Left renal pelvis (tissue), 4 donors: ENCODE measurements around the gene NCEH1. TPM values are rescaled to one million over a fixed set of nuclear protein-coding genes. Genes with fewer than 3 reads are reported as not detected.

Experiments used
- DNase-seq, 4 donors: peaks; one replicate each; pipeline ENCODE4 v3.0.0-alpha.2; 2013; ENCODE audit warnings: low read depth in 4 of 4, low spot score in 3 of 4
- polyA plus RNA-seq, 4 donors: library from polyadenylated mRNA; unstranded; fragments of 120-200 nt; gene quantifications; one replicate each; pipeline ENCODE4 v1.2.1, GENCODE V29; 2013; ENCODE audit not compliant: insufficient read length in 4 of 4

NCEH1 gene
- polyA plus RNA-seq, 4 donors: 1.9 to 4.6 (median 4.3) TPM

DNA sequence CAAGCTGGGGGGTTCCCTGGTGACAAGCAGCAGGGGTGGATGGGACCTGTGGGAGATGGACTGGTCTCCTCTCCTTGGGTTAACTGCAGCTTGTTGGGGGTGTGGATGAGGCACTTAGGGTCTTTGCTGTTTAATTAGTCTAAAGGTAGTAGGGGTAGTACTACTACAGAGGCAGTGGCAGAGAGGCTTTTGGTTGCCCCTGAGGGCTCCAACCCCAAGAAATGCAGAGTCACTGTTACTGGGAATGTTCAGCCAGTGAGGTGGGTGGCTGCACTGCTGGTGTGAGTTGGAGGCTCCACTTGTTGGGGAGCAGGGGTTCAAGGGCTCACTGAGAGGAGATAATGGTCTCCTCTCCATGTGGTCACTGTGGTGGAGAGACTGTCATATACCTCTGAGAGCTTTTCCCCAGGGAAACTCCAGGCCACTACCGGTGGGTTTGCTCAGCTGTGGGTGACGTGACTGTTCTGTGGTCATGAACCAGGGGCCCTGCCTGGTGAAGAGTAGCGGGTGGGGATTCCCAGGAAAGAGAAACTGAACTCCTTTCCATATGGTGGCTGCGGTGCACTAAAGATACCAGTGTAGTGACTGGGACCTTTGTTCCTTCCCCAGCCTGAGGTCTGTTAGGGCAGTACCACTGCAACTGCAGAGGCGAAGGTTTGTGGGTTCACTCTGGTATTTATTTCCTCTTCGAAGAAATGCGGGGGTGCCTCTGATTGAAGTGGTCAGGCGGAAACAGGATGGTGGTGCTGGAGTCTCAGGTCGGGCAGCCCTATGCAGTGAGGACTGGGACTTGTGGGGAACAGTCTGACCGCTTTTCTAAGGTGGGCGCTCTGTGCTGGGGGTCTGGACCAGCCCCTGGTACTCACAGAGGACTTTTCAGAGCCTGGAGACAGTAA is 118.7 kb downstream of the NCEH1 start:
- DNase-seq: no peak

DNA sequence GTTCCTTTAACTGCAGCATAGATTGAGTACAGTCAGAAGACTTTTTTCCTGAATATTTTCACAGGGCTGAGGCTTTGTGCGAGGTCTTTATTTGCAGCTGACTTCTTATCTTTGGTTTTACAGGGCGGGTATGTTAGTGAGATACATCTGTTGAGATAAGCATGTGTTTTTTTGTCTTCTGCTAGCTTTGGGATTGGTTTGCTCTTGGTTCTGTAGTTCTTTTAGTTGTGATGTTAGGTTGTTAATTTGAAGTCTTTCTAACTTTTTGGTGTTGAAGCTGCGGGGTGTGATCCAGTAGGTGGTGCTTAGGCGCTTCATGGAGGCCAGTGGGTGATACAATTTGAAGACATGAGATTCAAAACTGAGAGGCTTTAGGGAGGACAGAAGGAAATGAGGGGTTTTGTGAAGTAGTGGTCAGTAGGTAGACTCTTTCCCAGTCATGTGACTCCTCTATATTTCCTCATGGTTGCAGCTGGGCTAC is 119.7 kb downstream of the NCEH1 start:
- no peak for DNase-seq

- no peak for DNase-seq
These were observed 124.4 kb downstream of the NCEH1 start for GRCh38 chr3:172586436-172586835.

DNA sequence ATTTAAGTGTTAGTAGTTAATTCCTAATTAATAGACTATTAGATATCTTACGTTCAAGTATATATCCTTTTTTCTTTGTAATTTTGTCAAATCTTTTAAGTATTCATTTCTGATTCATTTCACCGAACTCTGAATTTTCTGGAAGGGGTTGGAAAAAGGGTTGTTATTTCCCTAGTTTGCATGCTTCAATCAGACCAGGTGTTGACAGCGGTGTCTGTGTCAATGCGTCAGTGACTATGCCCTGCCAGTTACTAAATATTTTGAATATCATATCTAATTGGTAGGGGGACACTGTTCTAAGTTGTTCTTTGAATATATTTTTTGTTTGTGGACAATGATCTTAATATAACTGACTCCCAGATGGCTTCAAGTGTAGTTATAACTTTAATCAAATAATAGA is 124.9 kb downstream of the NCEH1 start:
- no peak for DNase-seq

DNA sequence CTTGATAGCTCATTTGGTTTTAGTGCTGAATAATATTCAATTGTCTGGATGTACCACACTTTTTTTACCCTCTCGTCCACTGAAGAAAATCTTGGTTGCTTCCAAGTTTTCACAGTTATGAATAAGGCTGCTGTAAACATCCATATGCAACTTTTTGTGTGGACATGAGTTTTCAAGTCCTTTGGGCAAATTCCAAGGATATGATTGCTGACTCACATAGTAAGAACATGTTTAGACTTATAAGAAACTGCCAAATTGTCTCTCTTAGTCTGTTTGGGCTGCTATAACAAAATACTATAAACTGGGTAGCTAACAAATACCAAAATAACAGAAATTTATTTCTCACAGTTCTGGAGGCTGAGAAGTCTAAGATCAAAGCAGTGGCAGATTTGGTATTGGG is 128.2 kb downstream of the NCEH1 start:
- DNase-seq: no peak

- DNase-seq: no peak
These were observed 129.1 kb downstream of the NCEH1 start for GRCh38 chr3:172581757-172582166.

DNA sequence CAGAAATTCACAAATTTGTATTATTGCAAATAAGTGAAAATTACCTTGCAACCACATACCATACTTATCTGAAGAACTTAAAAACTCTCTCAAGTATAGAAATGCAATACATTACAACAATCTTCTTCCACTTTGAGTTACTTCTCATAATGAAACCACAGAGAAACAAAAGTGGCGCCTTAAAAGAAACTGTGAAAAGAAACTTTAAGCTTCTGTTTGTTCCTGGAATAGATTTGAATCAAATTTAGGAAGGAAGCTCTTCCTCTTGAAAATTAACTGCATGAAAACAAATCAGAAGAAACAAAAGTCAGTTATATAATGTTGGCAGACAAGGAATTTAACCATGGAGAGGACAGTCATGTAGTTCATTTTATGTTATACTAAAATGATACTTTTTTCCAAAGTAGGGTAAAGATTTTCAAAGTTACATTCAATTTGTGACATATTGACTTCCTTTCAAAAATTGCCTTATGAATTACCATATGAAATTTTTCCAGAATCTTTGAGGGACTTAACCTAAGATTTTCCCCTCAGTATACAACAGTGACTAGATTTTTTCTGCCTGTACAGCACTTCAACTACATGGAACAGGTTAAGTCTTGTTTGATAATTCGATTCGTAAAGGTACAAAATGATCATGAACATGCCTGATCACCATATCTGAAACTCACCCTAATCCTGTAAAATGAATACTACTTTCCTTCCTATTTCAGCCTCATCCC is 130.0 kb downstream of the NCEH1 start:
- DNase-seq: no peak

Other genes starting within 250 kb of the NCEH1 start
- gene TNFSF10, start 187.6 kb downstream of the NCEH1 start, polyA plus RNA-seq: 10 to 100 TPM in 3 of 4 donors, 1 to 10 TPM in 1; 8.4 to 51.1 (median 36.9) TPM
- gene ECT2, start 39.7 kb upstream of the NCEH1 start, polyA plus RNA-seq: 10 to 100 TPM; 29.2 to 44.6 (median 37.4) TPM